Breast epithelium (tissue), 4 donors: ENCODE measurements around the gene OPHN1. TPM values are rescaled to one million over a fixed set of nuclear protein-coding genes. Genes with fewer than 3 reads are reported as not detected.

Experiments used
- DNase-seq, 2 donors: peaks; one replicate each; pipeline ENCODE4 v3.0.0-alpha.2; 2019; ENCODE audit warnings: low spot score in 2 of 2
- H3K27ac ChIP-seq, 2 donors: fragments of 200-600 bp; sonication (generic) in 1 of 2; one replicate each; pipeline ENCODE4 v1.5.1; 2016 to 2019; ENCODE audit warnings: mild to moderate bottlenecking in 1 of 2
- H3K27me3 ChIP-seq, 2 donors: fragments of 200-600 bp; sonication (generic) in 1 of 2; one replicate each; pipeline versions ENCODE4 v1.5.1 to v1.6.0; 2017 to 2019; ENCODE audit warnings: control low read depth in 1 of 2, mild to moderate bottlenecking in 1 of 2
- H3K36me3 ChIP-seq: fragments of 200-600 bp; one replicate; pipeline ENCODE4 v1.5.1; 2019
- H3K4me1 ChIP-seq, 2 donors: fragments of 200-600 bp; sonication (generic); one replicate each; pipeline ENCODE4 v1.5.1; 2016 to 2019; ENCODE audit warnings: control low read depth in 1 of 2
- H3K4me3 ChIP-seq, 3 donors: fragments of 200-600 bp; sonication (generic); 1 replicate in 2 of 3; 2 replicates in 1 of 3; pipeline ENCODE4 v1.5.1; 2016 to 2019; ENCODE audit warnings: mild to moderate bottlenecking in 3 of 3, moderate library complexity in 2 of 3
- H3K9me3 ChIP-seq, 2 donors: fragments of 200-600 bp; sonication (generic) in 1 of 2; one replicate each; pipeline ENCODE4 v1.5.1; 2016 to 2019; ENCODE audit warnings: control low read depth in 1 of 2
- CTCF ChIP-seq, 3 donors: fragments of 450-650 bp; IDR thresholded peaks; one replicate each; pipeline ENCODE4 v1.5.1; 2016 to 2017; ENCODE audit warnings: antibody characterized with exemption in 3 of 3, mild to moderate bottlenecking in 3 of 3, moderate library complexity in 3 of 3
- POLR2A ChIP-seq: fragments of 450-650 bp; IDR thresholded peaks from one replicate; pipeline ENCODE4 v1.6.1; 2016; ENCODE audit warnings: antibody characterized with exemption, mild to moderate bottlenecking, moderate library complexity
- POLR2AphosphoS5 ChIP-seq, 3 donors: sonication (generic); formaldehyde crosslinking; IDR thresholded peaks; one replicate each; pipeline ENCODE4 v1.6.1; 2017; ENCODE audit warnings: antibody characterized with exemption in 3 of 3
- intact Hi-C: fragments of 100-400 bp; cut with DNase I; formaldehyde crosslinking; loops from one replicate; pipeline ENCODE4 v1.15.1; 2023; ENCODE audit warnings: low total_unique reads
- total RNA-seq, 3 donors: library from RNA; depleted of rRNA; stranded (reverse); fragments of >200 nt; gene quantifications; one replicate each; pipeline ENCODE4 v1.1.0, GENCODE V29; 2016

Gene OPHN1
- total RNA-seq, 3 donors from 2014 or later = 9.5 to 20.2 (median 14.6) TPM

GRCh38 chrX:68179355-68179754 is 253.9 kb downstream of the OPHN1 start:
- DNase-seq = no peak
- Histone ChIP-seq H3K4me3 (no peak overlapping the region), H3K4me1 (no peaks in the 10 kb centered on the region), H3K27ac (no peak overlapping the region), H3K27me3 (peaks cover 0 to 12% of the 10 kb centered on the region in 2 donors), H3K9me3 (no peaks in the 10 kb centered on the region), H3K36me3 (no peaks in the 10 kb centered on the region)
- no peak for TF ChIP-seq POLR2A
- TF ChIP-seq CTCF (IDR thresholded peaks at IDR 0.05) = no peak
- TF ChIP-seq POLR2AphosphoS5 (IDR thresholded peaks at IDR 0.05) = no peak
- intact Hi-C loops = no loop called here

- intact Hi-C loops = no loop called here
- Histone ChIP-seq H3K9me3 (no peaks in the 10 kb centered on the region), H3K4me1 (no peaks in the 10 kb centered on the region), H3K27me3 (peaks cover 0 to 13% of the 10 kb centered on the region in 2 donors), H3K4me3 (no peak overlapping the region), H3K27ac (no peak overlapping the region), H3K36me3 (no peaks in the 10 kb centered on the region)
- DNase-seq = no peak
- no peak for TF ChIP-seq CTCF (IDR thresholded peaks at IDR 0.05)
- no peak for TF ChIP-seq POLR2A
- no peak for TF ChIP-seq POLR2AphosphoS5 (IDR thresholded peaks at IDR 0.05)
Observed at GRCh38 chrX:68177542-68177941, 255.8 kb downstream of the OPHN1 start.

GRCh38 chrX:68175562-68175961 is 257.7 kb downstream of the OPHN1 start:
- Histone ChIP-seq H3K27ac (no peak overlapping the region), H3K27me3 (peaks cover 0 to 8% of the 10 kb centered on the region in 2 donors), H3K4me3 (no peak overlapping the region), H3K36me3 (no peaks in the 10 kb centered on the region), H3K4me1 (no peaks in the 10 kb centered on the region), H3K9me3 (no peaks in the 10 kb centered on the region)
- TF ChIP-seq POLR2AphosphoS5 (IDR thresholded peaks at IDR 0.05) (no peak), POLR2A (no peak), CTCF (IDR thresholded peaks at IDR 0.05) (no peak)
- DNase-seq = no peak
- intact Hi-C loops = no loop called here

GRCh38 chrX:68163441-68163840 is 269.9 kb downstream of the OPHN1 start:
- no peak for DNase-seq
- no peak for TF ChIP-seq POLR2A
- Histone ChIP-seq H3K36me3 (no peaks in the 10 kb centered on the region), H3K27me3 (peaks cover 0 to 11% of the 10 kb centered on the region in 2 donors), H3K4me3 (no peak overlapping the region), H3K4me1 (no peaks in the 10 kb centered on the region), H3K9me3 (no peaks in the 10 kb centered on the region), H3K27ac (no peak overlapping the region)
- intact Hi-C loops = no loop called here

- H3K4me3 ChIP-seq = no peak overlapping the region
- no peaks in the 10 kb centered on the region for H3K9me3 ChIP-seq
- TF ChIP-seq CTCF (IDR thresholded peaks at IDR 0.05) (no peak), POLR2AphosphoS5 (IDR thresholded peaks at IDR 0.05) (no peak), POLR2A (no peak)
- H3K27ac ChIP-seq = no peak overlapping the region
- H3K27me3 ChIP-seq = peaks cover 0 to 22% of the 10 kb centered on the region in 2 donors
- H3K4me1 ChIP-seq = no peaks in the 10 kb centered on the region
- DNase-seq = no peak
- intact Hi-C loops = no loop called here
- no peaks in the 10 kb centered on the region for H3K36me3 ChIP-seq
Observed at GRCh38 chrX:68147848-68148247, 285.4 kb downstream of the OPHN1 start.

GRCh38 chrX:68146054-68146453 is 287.2 kb downstream of the OPHN1 start:
- Histone ChIP-seq H3K27ac (no peak overlapping the region), H3K9me3 (no peaks in the 10 kb centered on the region), H3K36me3 (no peaks in the 10 kb centered on the region), H3K4me1 (no peaks in the 10 kb centered on the region), H3K27me3 (peaks cover 0 to 18% of the 10 kb centered on the region in 2 donors), H3K4me3 (no peak overlapping the region)
- intact Hi-C loops = no loop called here
- TF ChIP-seq CTCF (IDR thresholded peaks at IDR 0.05) (no peak), POLR2AphosphoS5 (IDR thresholded peaks at IDR 0.05) (no peak), POLR2A (no peak)
- no peak for DNase-seq
